ENCODE measurements around the gene ONECUT3. TPM values are rescaled to one million over a fixed set of nuclear protein-coding genes. Genes with fewer than 3 reads are reported as not detected.

ONECUT3 gene
- total RNA-seq, 2 experiments from 2014 or later = not detected

GRCh38 chr19:1768248-1768647, 14.9 kb downstream of the ONECUT3 start:
- no peak for DNase-seq

GRCh38 chr19:1768918-1769644, 15.8 kb downstream of the ONECUT3 start:
- DNase-seq = no peak
- Mint-ChIP-seq H3K27me3 (ENCODE audit: low read depth) (peaks cover 60% of the 10 kb centered on the region), H3K36me3 (ENCODE audit: low read depth) (peaks cover 5% of the 10 kb centered on the region), H3K4me3 (no peak overlapping the region), H3K27ac (no peak overlapping the region), H3K9me3 (ENCODE audit: insufficient read depth) (peaks cover 11% of the 10 kb centered on the region), H3K4me1 (ENCODE audit: low read depth) (no peaks in the 10 kb centered on the region)
- ChIA-PET POLR2A (no interaction called here), CTCF (interaction anchor here (0.7 to 3.4 kb wide), 2 partner anchors 9 to 12 kb away, joined by 3 to 17 read pairs; no protein-coding TSS in a partner anchor)
- ATAC-seq = no peak

More at GRCh38 chr19:1768248-1768647, 14.9 kb downstream of the ONECUT3 start:
- no peak for ATAC-seq
- Mint-ChIP-seq H3K27me3 (ENCODE audit: low read depth) (peaks cover 64% of the 10 kb centered on the region), H3K4me3 (no peak overlapping the region), H3K27ac (no peak overlapping the region), H3K9me3 (ENCODE audit: insufficient read depth) (peaks cover 11% of the 10 kb centered on the region), H3K4me1 (ENCODE audit: low read depth) (no peaks in the 10 kb centered on the region), H3K36me3 (ENCODE audit: low read depth) (peaks cover 5% of the 10 kb centered on the region)
- CTCF ChIA-PET = interaction anchor here (0.7 kb wide), 1 partner anchor 9 kb away, joined by 3 read pairs; no protein-coding TSS in a partner anchor
- POLR2A ChIA-PET = no interaction called here

- POLR2A ChIA-PET = no interaction called here
- Mint-ChIP-seq H3K27me3 (ENCODE audit: low read depth) (peaks cover 60% of the 10 kb centered on the region), H3K36me3 (ENCODE audit: low read depth) (peaks cover 5% of the 10 kb centered on the region), H3K4me1 (ENCODE audit: low read depth) (no peaks in the 10 kb centered on the region), H3K9me3 (ENCODE audit: insufficient read depth) (peaks cover 11% of the 10 kb centered on the region), H3K27ac (no peak overlapping the region), H3K4me3 (no peak overlapping the region)
- CTCF ChIA-PET = interaction anchor here (2.3 to 3.4 kb wide), 2 partner anchors 11 to 57 kb away, joined by 8 to 17 read pairs; no protein-coding TSS in a partner anchor
- ATAC-seq (no peak), DNase-seq (no peak)
Measured at GRCh38 chr19:1769645-1769985, 16.3 kb downstream of the ONECUT3 start.

- H3K27ac Mint-ChIP-seq = no peak overlapping the region
- CTCF ChIA-PET = interaction anchor here (1.1 to 3.4 kb wide), 6 partner anchors 10 to 225 kb away, joined by 3 to 17 read pairs (median 8); no protein-coding TSS in a partner anchor
- no peaks in the 10 kb centered on the region for H3K4me1 Mint-ChIP-seq (ENCODE audit: low read depth)
- peaks cover 49% of the 10 kb centered on the region for H3K27me3 Mint-ChIP-seq (ENCODE audit: low read depth)
- no peak for DNase-seq
- ATAC-seq = no peak
- no peak overlapping the region for H3K4me3 Mint-ChIP-seq
- H3K9me3 Mint-ChIP-seq (ENCODE audit: insufficient read depth) = peaks cover 11% of the 10 kb centered on the region
- POLR2A ChIA-PET = interaction anchor here (0.6 kb wide), 1 partner anchor 22 kb away, joined by 3 read pairs; no protein-coding TSS in a partner anchor
- H3K36me3 Mint-ChIP-seq (ENCODE audit: low read depth) = peaks cover 5% of the 10 kb centered on the region
Measured at GRCh38 chr19:1770866-1771576, 17.7 kb downstream of the ONECUT3 start.

GRCh38 chr19:1773184-1773583, 19.9 kb downstream of the ONECUT3 start:
- ChIA-PET CTCF (interaction anchor here (1.0 to 3.3 kb wide), 3 partner anchors 9 to 101 kb away, joined by 3 to 11 read pairs (median 4); no protein-coding TSS in a partner anchor), POLR2A (no interaction called here)
- H3K4me1 Mint-ChIP-seq (ENCODE audit: low read depth) = no peaks in the 10 kb centered on the region
- ATAC-seq (no peak), DNase-seq (no peak)
- H3K4me3 Mint-ChIP-seq = no peak overlapping the region
- H3K27ac Mint-ChIP-seq = no peak overlapping the region
- peaks cover 50% of the 10 kb centered on the region for H3K27me3 Mint-ChIP-seq (ENCODE audit: low read depth)
- peaks cover 11% of the 10 kb centered on the region for H3K9me3 Mint-ChIP-seq (ENCODE audit: insufficient read depth)
- H3K36me3 Mint-ChIP-seq (ENCODE audit: low read depth) = peaks cover 9% of the 10 kb centered on the region

- no peak for ATAC-seq
- ChIA-PET CTCF (no interaction called here), POLR2A (no interaction called here)
- Mint-ChIP-seq H3K9me3 (ENCODE audit: insufficient read depth) (peaks cover 11% of the 10 kb centered on the region), H3K4me3 (no peak overlapping the region), H3K4me1 (ENCODE audit: low read depth) (no peaks in the 10 kb centered on the region), H3K36me3 (ENCODE audit: low read depth) (peaks cover 9% of the 10 kb centered on the region), H3K27me3 (ENCODE audit: low read depth) (peaks cover 53% of the 10 kb centered on the region), H3K27ac (no peak overlapping the region)
- DNase-seq = no peak
Measured at GRCh38 chr19:1774989-1775772, 21.9 kb downstream of the ONECUT3 start.

GRCh38 chr19:1775951-1776605, 22.8 kb downstream of the ONECUT3 start:
- ChIA-PET CTCF (no interaction called here), POLR2A (no interaction called here)
- Mint-ChIP-seq H3K4me3 (no peak overlapping the region), H3K4me1 (ENCODE audit: low read depth) (no peaks in the 10 kb centered on the region), H3K36me3 (ENCODE audit: low read depth) (peaks cover 6% of the 10 kb centered on the region), H3K9me3 (ENCODE audit: insufficient read depth) (peaks cover 5% of the 10 kb centered on the region), H3K27ac (no peak overlapping the region), H3K27me3 (ENCODE audit: low read depth) (peaks cover 51% of the 10 kb centered on the region)
- ATAC-seq (no peak), DNase-seq (no peak)

- H3K9me3 Mint-ChIP-seq (ENCODE audit: insufficient read depth) = no peaks in the 10 kb centered on the region
- POLR2A ChIA-PET = no interaction called here
- peaks cover 48% of the 10 kb centered on the region for H3K27me3 Mint-ChIP-seq (ENCODE audit: low read depth)
- peaks cover 4% of the 10 kb centered on the region for H3K36me3 Mint-ChIP-seq (ENCODE audit: low read depth)
- ATAC-seq = no peak
- H3K4me3 Mint-ChIP-seq = no peak overlapping the region
- H3K27ac Mint-ChIP-seq = no peak overlapping the region
- no peaks in the 10 kb centered on the region for H3K4me1 Mint-ChIP-seq (ENCODE audit: low read depth)
- CTCF ChIA-PET = interaction anchor here (1.5 kb wide), 1 partner anchor 29 kb away, joined by 3 read pairs; no protein-coding TSS in a partner anchor
- DNase-seq = no peak
Measured at GRCh38 chr19:1776606-1777147, 23.4 kb downstream of the ONECUT3 start.

- ATAC-seq (no peak), DNase-seq (no peak)
- Mint-ChIP-seq H3K4me3 (no peak overlapping the region), H3K9me3 (ENCODE audit: insufficient read depth) (no peaks in the 10 kb centered on the region), H3K4me1 (ENCODE audit: low read depth) (no peaks in the 10 kb centered on the region), H3K27me3 (ENCODE audit: low read depth) (peaks cover 48% of the 10 kb centered on the region), H3K27ac (no peak overlapping the region), H3K36me3 (ENCODE audit: low read depth) (peaks cover 4% of the 10 kb centered on the region)
- ChIA-PET CTCF (interaction anchor here (0.8 to 1.5 kb wide), 3 partner anchors 9 to 49 kb away, joined by 3 to 5 read pairs (median 3); no protein-coding TSS in a partner anchor), POLR2A (no interaction called here)
Measured at GRCh38 chr19:1777149-1777548, 23.8 kb downstream of the ONECUT3 start.

GRCh38 chr19:1779574-1779973, 26.3 kb downstream of the ONECUT3 start:
- no peak for DNase-seq
- Mint-ChIP-seq H3K27me3 (ENCODE audit: low read depth) (peaks cover 41% of the 10 kb centered on the region), H3K36me3 (ENCODE audit: low read depth) (peaks cover 4% of the 10 kb centered on the region), H3K9me3 (ENCODE audit: insufficient read depth) (no peaks in the 10 kb centered on the region), H3K27ac (no peak overlapping the region), H3K4me1 (ENCODE audit: low read depth) (no peaks in the 10 kb centered on the region), H3K4me3 (no peak overlapping the region)
- no peak for ATAC-seq
- POLR2A ChIA-PET = no interaction called here
- CTCF ChIA-PET = no interaction called here
